GM12878 (cell line): Measurements from ENCODE around the gene KRTAP3-2.

ENCODE experiments used
- BACH1 ChIP-seq: fragments of 450-650 bp; IDR thresholded peaks from 2 replicates; pipeline ENCODE4 v1.6.1; 2017; ENCODE audit warnings: mild to moderate bottlenecking, borderline replicate concordance
- CREM ChIP-seq: IDR thresholded peaks from 2 replicates; pipeline ENCODE4 v1.6.1; 2014; ENCODE audit warnings: antibody characterized with exemption, low read depth
- CTCF ChIP-seq, 3 experiments: IDR thresholded peaks in 2 of 3; conservative IDR thresholded peaks in 1 of 3; 2 replicates each; pipeline ENCODE4 v1.5.1; 2011; ENCODE audit warnings: low read depth in 3 of 3, low read length in 3 of 3, mild to moderate bottlenecking in 3 of 3, control low read depth in 2 of 3, moderate library complexity in 2 of 3, inconsistent platforms in 1 of 3, mixed read lengths in 1 of 3; ENCODE audit not compliant: control insufficient read depth in 2 of 3, insufficient read depth in 1 of 3; ENCODE audit errors: extremely low read depth in 1 of 3
- DPF2 ChIP-seq: fragments of 450-650 bp; IDR thresholded peaks from 2 replicates; pipeline ENCODE4 v1.6.1; 2017; ENCODE audit warnings: mild to moderate bottlenecking
- EGR1 ChIP-seq, 2 experiments: IDR thresholded peaks; 1 replicate in 1 of 2; 2 replicates in 1 of 2; pipeline ENCODE4 v1.6.1; 2011 to 2012; ENCODE audit warnings: low read depth in 2 of 2, low read length in 2 of 2, borderline replicate concordance in 1 of 2, mild to moderate bottlenecking in 1 of 2, moderate library complexity in 1 of 2
- GATAD2B ChIP-seq: fragments of 450-650 bp; conservative IDR thresholded peaks from 2 replicates; pipeline ENCODE4 v1.6.1; 2017; ENCODE audit warnings: low read depth, mild to moderate bottlenecking, moderate library complexity
- POLR2AphosphoS5 ChIP-seq: IDR thresholded peaks from 2 replicates; pipeline ENCODE4 v1.6.1; 2011; ENCODE audit warnings: mild to moderate bottlenecking, low read length, inconsistent platforms
- RAD21 ChIP-seq: IDR thresholded peaks from 2 replicates; pipeline ENCODE4 v1.6.1; 2011; ENCODE audit warnings: mild to moderate bottlenecking, low read depth, low read length, moderate library complexity; ENCODE audit not compliant: insufficient read depth
- SUZ12 ChIP-seq: fragments of 200-600 bp; sonication (generic); IDR thresholded peaks from one replicate; pipeline ENCODE4 v1.6.1; 2018; ENCODE audit warnings: antibody characterized with exemption, mild to moderate bottlenecking; ENCODE audit not compliant: unreplicated experiment

GRCh38 chr17:41002814-41003213 is 3.1 kb upstream of the KRTAP3-2 start:
- TF ChIP-seq CREM (no peak), CTCF (IDR thresholded peaks at IDR 0.05 in 2 of 3, conservative IDR thresholded peaks at IDR 0.05 in 1 of 3; ENCODE audit: control insufficient read depth in 2 of 3, extremely low read depth in 1 of 3, insufficient read depth in 1 of 3, low read depth in 3 of 3, low read length in 3 of 3) (no peak), BACH1 (no peak), SUZ12 (no peak), DPF2 (no peak), POLR2AphosphoS5 (no peak), EGR1 (IDR thresholded peaks at IDR 0.05; ENCODE audit: borderline replicate concordance in 1 of 2, low read depth in 2 of 2, low read length in 2 of 2) (no peak), RAD21 (no peak), GATAD2B (no peak)
